Glomerular visceral epithelial cell (primary cell): ENCODE data around the gene THSD7A.

Experiments used
- DNase-seq: peaks from one replicate; pipeline ENCODE4 v3.0.0-alpha.2; 2016; ENCODE audit errors: extremely low spot score

The THSD7A gene

GRCh38 chr7:11810043-11810625 lies 21.9 kb downstream of the THSD7A start:
- DNase-seq = no peak

GRCh38 chr7:11807000-11807399 lies 25.0 kb downstream of the THSD7A start:
- DNase-seq = no peak

GRCh38 chr7:11804621-11805020 lies 27.4 kb downstream of the THSD7A start:
- DNase-seq = no peak

- DNase-seq = no peak
Measured at GRCh38 chr7:11795231-11795630, 36.8 kb downstream of the THSD7A start.

DNA sequence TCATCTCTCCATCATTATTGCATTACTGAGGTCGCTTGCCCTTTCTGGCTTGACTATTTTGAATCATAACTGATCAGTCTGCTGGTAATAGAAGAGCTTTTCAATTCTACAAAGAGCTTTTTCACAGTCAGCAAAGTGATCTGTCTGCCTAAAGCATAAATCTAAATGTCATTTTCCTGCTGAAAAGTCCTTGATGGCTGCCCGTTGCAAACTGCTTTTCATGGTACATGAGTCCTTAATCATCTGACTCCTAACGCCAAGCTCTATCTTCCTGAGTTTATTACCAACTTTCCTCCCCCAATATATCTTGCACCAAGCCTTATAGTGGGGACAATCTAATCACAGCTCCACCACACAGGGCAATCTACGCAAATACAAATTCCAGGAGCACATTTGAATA lies 39.8 kb downstream of the THSD7A start:
- DNase-seq = no peak

DNA sequence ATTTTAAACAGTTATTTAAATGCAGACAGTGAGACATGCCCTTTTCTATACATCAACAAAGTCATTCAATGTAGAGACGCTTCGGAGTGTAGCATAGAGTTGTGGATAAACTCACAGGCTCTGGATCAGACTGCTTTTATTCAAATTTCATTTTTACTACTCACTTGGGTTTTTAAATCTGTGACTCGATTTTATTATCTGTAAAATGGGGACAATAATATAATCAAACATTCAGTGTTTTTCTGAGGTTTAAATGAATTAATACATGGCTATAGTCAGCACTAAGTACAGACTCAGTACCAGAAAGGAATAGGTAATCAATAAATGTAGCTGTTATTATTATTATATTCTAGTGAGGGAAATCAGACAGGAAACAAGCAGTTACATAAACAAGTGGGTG lies 43.4 kb downstream of the THSD7A start:
- DNase-seq = no peak

- DNase-seq = no peak
Measured at GRCh38 chr7:11787534-11787933, 44.5 kb downstream of the THSD7A start.

- peak; percentile 72 for DNase-seq
Measured at GRCh38 chr7:11786186-11786585, 45.8 kb downstream of the THSD7A start.

DNA sequence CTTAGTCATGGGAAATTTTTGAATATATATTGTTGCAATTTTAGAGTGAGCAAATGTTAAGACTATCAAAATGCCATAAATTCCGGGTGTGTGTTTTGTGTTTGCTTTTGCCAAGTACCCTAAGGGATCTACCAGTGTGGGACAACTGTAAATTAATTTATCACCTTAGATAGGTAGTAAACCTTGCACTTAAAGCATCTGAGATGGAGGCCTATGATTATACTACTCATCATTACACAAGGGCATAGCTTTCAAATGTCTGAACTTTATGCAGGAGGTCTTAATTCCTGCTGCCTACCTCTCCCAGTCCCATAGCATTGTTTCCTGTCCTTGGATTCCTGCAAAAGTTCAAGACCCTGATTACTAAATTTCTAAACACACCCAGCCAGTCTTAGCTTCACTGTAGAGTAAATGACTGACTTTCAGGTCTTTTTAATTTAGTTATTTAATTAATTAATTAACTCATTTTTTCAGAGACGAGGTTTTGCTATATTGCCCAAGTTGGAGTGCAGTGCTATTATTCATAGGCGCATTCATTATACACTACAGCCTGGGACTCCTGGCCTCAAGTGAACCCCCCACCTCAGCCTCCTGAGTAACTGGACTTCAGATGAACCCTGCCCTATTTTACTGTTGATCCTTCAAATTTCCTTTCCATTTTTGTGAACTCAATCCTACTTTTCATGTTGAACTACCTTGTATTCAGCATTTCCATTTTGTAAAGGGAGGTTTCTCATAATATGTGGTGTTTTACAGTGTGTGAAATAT lies 47.0 kb downstream of the THSD7A start:
- no peak for DNase-seq

- DNase-seq = no peak
Measured at GRCh38 chr7:11779864-11780674, 51.9 kb downstream of the THSD7A start.

DNA sequence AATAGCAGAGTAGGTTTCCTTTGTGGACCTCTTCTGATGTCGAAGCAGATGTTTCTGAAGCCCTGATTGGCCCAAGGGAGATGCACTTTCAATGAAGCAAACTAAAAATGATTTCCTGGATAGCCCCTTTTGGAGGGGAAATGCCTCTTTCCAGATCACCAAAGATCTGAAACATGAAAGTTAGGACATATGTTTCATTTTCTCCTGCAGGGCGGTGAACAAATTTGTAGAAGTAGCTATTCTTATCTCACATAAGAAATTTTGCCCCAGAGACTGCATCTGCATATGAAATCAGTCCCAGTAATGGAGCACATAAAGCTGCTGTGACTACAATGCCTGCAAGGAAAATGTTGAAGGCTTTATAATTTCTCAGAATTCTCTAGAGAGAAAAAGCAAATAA lies 56.0 kb downstream of the THSD7A start:
- no peak for DNase-seq

GRCh38 chr7:11775401-11775800 lies 56.6 kb downstream of the THSD7A start:
- DNase-seq = no peak

DNA sequence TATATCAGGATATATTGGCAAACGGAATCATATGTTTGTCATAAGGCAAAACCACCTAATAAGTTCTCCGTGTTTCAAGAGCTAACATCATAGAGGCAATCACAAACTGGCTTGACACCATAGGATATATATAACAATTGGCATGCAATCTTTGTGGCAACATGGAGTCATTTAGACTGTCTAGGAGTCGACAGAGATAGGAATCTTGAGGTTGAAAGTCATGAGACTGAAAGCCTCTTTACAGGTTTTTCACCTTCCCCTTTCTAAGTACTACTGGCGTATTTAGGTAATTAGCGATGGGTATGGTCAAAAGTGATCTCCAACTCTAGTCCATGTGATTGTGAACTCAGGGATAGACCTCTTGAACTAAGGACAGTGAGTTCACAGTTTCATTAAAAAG lies 63.7 kb downstream of the THSD7A start:
- no peak for DNase-seq

DNA sequence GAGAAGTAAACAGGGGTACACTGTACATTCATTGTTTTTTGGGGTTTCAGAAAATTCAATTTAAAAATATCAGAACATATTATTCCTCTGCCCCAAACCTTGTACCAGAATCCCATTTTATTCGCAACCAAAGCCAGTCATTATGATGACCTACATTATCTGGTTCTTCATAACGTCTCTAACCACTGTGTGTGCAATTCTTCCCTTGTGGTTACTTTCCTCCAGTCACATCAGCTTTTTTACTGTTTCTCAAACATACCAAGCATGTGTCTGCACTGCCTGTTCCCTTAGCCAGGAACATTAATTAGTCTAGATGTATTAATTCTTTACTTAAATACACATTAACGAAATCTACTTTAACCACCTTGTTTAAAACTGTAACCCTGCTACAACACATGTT lies 64.8 kb downstream of the THSD7A start:
- DNase-seq = no peak

GRCh38 chr7:11760372-11760771 lies 71.6 kb downstream of the THSD7A start:
- no peak for DNase-seq

GRCh38 chr7:11758627-11759111 lies 73.3 kb downstream of the THSD7A start:
- DNase-seq = no peak

DNA sequence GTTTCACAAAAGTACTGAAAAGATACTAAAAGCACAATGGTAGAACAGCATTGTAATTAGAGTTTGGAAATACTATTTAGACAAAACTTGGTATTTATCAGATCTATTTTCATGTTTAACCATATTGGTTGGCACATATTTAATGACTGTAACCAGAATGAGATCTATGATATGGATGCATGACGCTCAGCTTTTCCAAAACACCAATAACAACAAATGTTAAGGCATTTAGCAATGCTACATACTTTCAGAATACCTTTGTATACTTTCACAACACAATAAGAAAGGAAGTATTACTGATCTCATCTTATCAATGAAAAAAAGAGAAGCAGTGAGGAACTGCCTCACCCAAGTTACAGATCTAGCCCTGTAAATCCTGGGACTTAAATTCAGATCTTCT lies 74.8 kb downstream of the THSD7A start:
- no peak for DNase-seq

DNA sequence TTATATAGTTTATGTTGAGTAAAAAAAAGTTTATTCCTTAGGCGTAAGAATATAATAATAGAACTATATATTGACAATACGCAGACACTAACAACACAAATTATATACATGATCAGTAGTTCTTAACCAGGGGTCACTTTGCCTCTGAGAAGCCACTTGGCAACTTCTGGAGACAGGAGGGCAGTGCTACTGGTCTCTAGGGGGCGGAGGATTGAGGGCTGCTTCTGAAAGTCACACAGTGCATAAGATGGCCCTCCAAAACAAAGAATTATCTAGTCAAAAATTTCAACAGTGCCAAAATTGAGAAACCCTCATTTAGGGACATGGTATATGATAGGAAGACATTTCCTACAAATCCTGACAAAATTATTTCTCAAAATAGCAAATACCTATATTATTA lies 77.1 kb downstream of the THSD7A start:
- no peak for DNase-seq

DNA sequence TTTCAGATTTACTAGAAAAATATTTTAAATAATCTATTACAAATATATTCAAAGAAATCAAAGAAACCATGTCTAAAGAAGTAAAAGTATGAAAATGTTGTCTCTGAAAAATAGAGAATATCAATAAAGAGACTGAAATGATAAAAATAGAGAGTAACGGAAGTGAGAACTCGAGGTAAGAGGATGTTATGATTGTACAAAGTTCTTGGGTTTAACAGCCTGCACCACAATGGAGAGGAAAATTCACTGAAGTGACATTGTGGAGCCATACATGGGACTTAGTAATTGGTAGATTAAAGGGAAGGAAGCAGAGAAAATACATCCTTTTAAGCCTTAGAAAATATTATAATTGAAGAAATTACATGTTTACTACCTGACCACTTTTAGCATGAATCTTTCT lies 77.9 kb downstream of the THSD7A start:
- no peak for DNase-seq

DNA sequence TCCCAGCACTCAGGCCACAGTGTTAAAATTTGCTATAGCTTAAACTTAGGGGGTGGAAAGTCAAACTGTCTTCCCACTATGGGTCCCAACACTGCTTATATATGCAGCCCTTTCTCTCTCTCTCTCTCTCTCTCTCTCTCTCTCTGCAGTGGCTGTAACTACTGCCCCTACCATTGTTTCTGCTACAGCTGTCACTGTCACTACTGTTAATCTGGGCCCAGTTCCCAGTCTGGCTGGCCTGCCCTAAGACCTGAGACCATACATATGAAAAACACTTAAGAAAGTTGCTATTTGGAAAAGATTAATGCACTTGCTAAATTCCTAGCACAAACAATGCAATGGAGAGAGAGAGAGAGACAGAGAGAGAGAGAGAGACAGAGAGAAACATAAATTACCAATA lies 78.6 kb downstream of the THSD7A start:
- no peak for DNase-seq

DNA sequence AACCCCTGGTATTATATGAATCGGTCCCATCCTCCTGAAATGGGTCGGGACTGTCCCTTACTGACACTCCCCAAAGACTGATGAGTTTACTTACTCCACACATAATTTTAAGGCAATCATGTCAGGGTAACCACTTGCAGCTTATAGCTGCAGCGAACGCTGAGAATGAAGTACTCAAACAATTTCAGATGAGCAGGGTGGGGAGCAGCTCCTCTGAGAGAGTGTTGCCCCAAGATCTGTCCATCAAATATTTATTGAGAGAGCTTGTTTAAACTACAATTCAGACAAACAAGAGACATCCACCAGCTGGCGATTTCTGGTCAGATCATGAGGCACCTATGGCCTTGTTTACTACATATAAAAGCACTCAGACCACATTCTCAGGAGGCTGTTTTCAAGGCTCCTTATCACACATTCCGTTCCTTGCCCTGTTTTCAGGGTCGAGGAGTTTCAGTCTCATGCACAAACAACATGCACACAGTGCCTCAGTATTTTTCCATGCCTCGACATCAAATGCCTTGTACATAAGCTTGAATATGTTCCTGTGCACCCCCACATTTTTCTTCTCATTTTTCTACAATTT lies 80.1 kb downstream of the THSD7A start:
- DNase-seq = no peak

- no peak for DNase-seq
Measured at GRCh38 chr7:11751315-11751714, 80.7 kb downstream of the THSD7A start.
